ENCODE results near the gene ADGRL3. TPM values are rescaled to one million over a fixed set of nuclear protein-coding genes. Genes with fewer than 3 reads are reported as not detected.

ADGRL3 gene
- total and polyA plus RNA-seq, 4 donors = 0.07 to 1.7 (median 0.82) TPM

- Histone ChIP-seq H3K4me1 (ENCODE audit: control insufficient read depth in 4 of 4, insufficient read depth in 4 of 4, low read length in 3 of 4) (no peaks in the 10 kb centered on the region), H3K4me3 (ENCODE audit: low read depth in 1 of 3, low read length in 3 of 3) (no peak overlapping the region), H3K9ac (ENCODE audit: low read depth in 1 of 2, low read length in 2 of 2) (no peak overlapping the region), H3K27me3 (ENCODE audit: control insufficient read depth in 4 of 4, insufficient read depth in 4 of 4, low read length in 3 of 4) (no peaks in the 10 kb centered on the region), H3K27ac (ENCODE audit: low read depth in 1 of 2, low read length in 2 of 2) (no peak overlapping the region), H3K9me3 (ENCODE audit: control insufficient read depth in 4 of 4, low read length in 3 of 4) (no peaks in the 10 kb centered on the region), H3K36me3 (ENCODE audit: control insufficient read depth in 4 of 4, insufficient read depth in 3 of 4, low read depth in 1 of 4, low read length in 3 of 4) (no peaks in the 10 kb centered on the region)
- no peak for TF ChIP-seq FOXA1 (IDR thresholded peaks at IDR 0.05)
- TF ChIP-seq FOXA2 (IDR thresholded peaks at IDR 0.05) = no peak
- TF ChIP-seq GABPA (IDR thresholded peaks at IDR 0.05 in 1 of 2, conservative IDR thresholded peaks at IDR 0.05 in 1 of 2) = no peak
- no peak for TF ChIP-seq RXRA (IDR thresholded peaks at IDR 0.05)
- no peak for TF ChIP-seq EGR1 (IDR thresholded peaks at IDR 0.05; ENCODE audit: low read depth in 2 of 2)
- TF ChIP-seq, protein P1, sequence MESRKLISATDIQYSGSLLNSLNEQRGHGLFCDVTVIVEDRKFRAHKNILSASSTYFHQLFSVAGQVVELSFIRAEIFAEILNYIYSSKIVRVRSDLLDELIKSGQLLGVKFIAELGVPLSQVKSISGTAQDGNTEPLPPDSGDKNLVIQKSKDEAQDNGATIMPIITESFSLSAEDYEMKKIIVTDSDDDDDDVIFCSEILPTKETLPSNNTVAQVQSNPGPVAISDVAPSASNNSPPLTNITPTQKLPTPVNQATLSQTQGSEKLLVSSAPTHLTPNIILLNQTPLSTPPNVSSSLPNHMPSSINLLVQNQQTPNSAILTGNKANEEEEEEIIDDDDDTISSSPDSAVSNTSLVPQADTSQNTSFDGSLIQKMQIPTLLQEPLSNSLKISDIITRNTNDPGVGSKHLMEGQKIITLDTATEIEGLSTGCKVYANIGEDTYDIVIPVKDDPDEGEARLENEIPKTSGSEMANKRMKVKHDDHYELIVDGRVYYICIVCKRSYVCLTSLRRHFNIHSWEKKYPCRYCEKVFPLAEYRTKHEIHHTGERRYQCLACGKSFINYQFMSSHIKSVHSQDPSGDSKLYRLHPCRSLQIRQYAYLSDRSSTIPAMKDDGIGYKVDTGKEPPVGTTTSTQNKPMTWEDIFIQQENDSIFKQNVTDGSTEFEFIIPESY (IDR thresholded peaks at IDR 0.05) = no peak
- TF ChIP-seq SP1 (IDR thresholded peaks at IDR 0.05) = no peak
- TF ChIP-seq, protein P2, sequence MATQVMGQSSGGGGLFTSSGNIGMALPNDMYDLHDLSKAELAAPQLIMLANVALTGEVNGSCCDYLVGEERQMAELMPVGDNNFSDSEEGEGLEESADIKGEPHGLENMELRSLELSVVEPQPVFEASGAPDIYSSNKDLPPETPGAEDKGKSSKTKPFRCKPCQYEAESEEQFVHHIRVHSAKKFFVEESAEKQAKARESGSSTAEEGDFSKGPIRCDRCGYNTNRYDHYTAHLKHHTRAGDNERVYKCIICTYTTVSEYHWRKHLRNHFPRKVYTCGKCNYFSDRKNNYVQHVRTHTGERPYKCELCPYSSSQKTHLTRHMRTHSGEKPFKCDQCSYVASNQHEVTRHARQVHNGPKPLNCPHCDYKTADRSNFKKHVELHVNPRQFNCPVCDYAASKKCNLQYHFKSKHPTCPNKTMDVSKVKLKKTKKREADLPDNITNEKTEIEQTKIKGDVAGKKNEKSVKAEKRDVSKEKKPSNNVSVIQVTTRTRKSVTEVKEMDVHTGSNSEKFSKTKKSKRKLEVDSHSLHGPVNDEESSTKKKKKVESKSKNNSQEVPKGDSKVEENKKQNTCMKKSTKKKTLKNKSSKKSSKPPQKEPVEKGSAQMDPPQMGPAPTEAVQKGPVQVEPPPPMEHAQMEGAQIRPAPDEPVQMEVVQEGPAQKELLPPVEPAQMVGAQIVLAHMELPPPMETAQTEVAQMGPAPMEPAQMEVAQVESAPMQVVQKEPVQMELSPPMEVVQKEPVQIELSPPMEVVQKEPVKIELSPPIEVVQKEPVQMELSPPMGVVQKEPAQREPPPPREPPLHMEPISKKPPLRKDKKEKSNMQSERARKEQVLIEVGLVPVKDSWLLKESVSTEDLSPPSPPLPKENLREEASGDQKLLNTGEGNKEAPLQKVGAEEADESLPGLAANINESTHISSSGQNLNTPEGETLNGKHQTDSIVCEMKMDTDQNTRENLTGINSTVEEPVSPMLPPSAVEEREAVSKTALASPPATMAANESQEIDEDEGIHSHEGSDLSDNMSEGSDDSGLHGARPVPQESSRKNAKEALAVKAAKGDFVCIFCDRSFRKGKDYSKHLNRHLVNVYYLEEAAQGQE (IDR thresholded peaks at IDR 0.05) = no peak
- TF ChIP-seq RAD21 (IDR thresholded peaks at IDR 0.05) = no peak
- no peak for TF ChIP-seq YY1 (IDR thresholded peaks at IDR 0.05)
- TF ChIP-seq TAF1 (conservative IDR thresholded peaks at IDR 0.05) = no peak
- no peak for TF ChIP-seq NR2F2 (IDR thresholded peaks at IDR 0.05)
- no peak for TF ChIP-seq ATF3 (IDR thresholded peaks at IDR 0.05)
- TF ChIP-seq, protein P3, sequence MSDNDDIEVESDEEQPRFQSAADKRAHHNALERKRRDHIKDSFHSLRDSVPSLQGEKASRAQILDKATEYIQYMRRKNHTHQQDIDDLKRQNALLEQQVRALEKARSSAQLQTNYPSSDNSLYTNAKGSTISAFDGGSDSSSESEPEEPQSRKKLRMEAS (IDR thresholded peaks at IDR 0.05) = no peak
- no peak for TF ChIP-seq HNF4A (conservative IDR thresholded peaks at IDR 0.05)
- TF ChIP-seq, protein P4, sequence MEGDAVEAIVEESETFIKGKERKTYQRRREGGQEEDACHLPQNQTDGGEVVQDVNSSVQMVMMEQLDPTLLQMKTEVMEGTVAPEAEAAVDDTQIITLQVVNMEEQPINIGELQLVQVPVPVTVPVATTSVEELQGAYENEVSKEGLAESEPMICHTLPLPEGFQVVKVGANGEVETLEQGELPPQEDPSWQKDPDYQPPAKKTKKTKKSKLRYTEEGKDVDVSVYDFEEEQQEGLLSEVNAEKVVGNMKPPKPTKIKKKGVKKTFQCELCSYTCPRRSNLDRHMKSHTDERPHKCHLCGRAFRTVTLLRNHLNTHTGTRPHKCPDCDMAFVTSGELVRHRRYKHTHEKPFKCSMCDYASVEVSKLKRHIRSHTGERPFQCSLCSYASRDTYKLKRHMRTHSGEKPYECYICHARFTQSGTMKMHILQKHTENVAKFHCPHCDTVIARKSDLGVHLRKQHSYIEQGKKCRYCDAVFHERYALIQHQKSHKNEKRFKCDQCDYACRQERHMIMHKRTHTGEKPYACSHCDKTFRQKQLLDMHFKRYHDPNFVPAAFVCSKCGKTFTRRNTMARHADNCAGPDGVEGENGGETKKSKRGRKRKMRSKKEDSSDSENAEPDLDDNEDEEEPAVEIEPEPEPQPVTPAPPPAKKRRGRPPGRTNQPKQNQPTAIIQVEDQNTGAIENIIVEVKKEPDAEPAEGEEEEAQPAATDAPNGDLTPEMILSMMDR (IDR thresholded peaks at IDR 0.05; ENCODE audit: low read depth, low read length, missing input control) = no peak
- no peak for TF ChIP-seq JUND (IDR thresholded peaks at IDR 0.05)
- no peak for TF ChIP-seq HNF4G (IDR thresholded peaks at IDR 0.05)
- DNase-seq (ENCODE audit: low spot score) = no peak
- 85% methylated on average over 4 of the region's 4 CpGs for WGBS
Observed at GRCh38 chr4:61714387-61714911, 514.3 kb downstream of the ADGRL3 start.

Data from liver (tissue), 9 donors.